Measurements from ENCODE around the gene TMEM14A.

DNA sequence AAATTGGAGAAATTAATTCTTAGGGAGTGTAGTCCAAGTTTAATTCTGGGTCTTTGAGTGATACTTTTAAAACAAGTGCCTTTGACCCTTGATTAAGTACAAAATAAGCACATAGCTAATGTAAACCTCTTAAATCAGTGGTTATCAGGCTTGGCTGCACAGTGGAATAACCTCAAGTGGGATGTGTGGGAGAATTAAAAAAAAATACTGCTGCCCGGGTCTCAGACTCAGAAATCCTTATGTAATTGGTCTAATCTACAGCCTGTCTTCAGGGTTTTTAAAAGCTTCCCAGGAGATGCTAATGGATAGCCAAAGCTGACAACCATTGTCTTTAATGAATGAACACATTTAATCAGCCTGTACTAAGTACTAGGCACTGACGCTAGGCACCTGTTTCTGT is 28.5 kb upstream of the TMEM14A start:
- no peak for TF ChIP-seq POLR2AphosphoS5 (IDR thresholded peaks at IDR 0.05; ENCODE audit: control insufficient read depth, insufficient read depth, low read depth, low read length)
- TF ChIP-seq EZH2 (IDR thresholded peaks at IDR 0.05; ENCODE audit: borderline replicate concordance, low read depth, low read length): no peak
- TF ChIP-seq, protein P1, sequence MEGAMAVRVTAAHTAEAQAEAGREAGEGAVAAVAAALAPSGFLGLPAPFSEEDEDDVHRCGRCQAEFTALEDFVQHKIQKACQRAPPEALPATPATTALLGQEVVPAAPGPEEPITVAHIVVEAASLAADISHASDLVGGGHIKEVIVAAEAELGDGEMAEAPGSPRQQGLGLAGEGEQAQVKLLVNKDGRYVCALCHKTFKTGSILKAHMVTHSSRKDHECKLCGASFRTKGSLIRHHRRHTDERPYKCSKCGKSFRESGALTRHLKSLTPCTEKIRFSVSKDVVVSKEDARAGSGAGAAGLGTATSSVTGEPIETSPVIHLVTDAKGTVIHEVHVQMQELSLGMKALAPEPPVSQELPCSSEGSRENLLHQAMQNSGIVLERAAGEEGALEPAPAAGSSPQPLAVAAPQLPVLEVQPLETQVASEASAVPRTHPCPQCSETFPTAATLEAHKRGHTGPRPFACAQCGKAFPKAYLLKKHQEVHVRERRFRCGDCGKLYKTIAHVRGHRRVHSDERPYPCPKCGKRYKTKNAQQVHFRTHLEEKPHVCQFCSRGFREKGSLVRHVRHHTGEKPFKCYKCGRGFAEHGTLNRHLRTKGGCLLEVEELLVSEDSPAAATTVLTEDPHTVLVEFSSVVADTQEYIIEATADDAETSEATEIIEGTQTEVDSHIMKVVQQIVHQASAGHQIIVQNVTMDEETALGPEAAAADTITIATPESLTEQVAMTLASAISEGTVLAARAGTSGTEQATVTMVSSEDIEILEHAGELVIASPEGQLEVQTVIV (CRISPR knock-in tag; IDR thresholded peaks at IDR 0.05; ENCODE audit: borderline replicate concordance): no peak
- TF ChIP-seq XRCC5 (IDR thresholded peaks at IDR 0.05; ENCODE audit: low read depth, low read length): no peak
- TF ChIP-seq, protein P2, sequence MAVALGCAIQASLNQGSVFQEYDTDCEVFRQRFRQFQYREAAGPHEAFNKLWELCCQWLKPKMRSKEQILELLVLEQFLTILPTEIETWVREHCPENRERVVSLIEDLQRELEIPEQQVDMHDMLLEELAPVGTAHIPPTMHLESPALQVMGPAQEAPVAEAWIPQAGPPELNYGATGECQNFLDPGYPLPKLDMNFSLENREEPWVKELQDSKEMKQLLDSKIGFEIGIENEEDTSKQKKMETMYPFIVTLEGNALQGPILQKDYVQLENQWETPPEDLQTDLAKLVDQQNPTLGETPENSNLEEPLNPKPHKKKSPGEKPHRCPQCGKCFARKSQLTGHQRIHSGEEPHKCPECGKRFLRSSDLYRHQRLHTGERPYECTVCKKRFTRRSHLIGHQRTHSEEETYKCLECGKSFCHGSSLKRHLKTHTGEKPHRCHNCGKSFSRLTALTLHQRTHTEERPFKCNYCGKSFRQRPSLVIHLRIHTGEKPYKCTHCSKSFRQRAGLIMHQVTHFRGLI (CRISPR knock-in tag; IDR thresholded peaks at IDR 0.05): no peak
- TF ChIP-seq, protein P3, sequence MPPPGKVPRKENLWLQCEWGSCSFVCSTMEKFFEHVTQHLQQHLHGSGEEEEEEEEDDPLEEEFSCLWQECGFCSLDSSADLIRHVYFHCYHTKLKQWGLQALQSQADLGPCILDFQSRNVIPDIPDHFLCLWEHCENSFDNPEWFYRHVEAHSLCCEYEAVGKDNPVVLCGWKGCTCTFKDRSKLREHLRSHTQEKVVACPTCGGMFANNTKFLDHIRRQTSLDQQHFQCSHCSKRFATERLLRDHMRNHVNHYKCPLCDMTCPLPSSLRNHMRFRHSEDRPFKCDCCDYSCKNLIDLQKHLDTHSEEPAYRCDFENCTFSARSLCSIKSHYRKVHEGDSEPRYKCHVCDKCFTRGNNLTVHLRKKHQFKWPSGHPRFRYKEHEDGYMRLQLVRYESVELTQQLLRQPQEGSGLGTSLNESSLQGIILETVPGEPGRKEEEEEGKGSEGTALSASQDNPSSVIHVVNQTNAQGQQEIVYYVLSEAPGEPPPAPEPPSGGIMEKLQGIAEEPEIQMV (tag; conservative IDR thresholded peaks at IDR 0.05; ENCODE audit: low read depth): no peak
- no peak for TF ChIP-seq TAF1 (IDR thresholded peaks at IDR 0.05; ENCODE audit: control insufficient read depth, extremely low read depth, insufficient read depth, low read length, severe bottlenecking)

Data from K562 (cell line).